Body of pancreas (tissue), 4 donors: Measurements from ENCODE around the gene GLIPR2. TPM values are rescaled to one million over a fixed set of nuclear protein-coding genes. Genes with fewer than 3 reads are reported as not detected.

Experiments used
- ATAC-seq: fragments of 150-250 bp; one replicate; pipeline ENCODE4 v1.9.1; 2016
- DNase-seq, 4 donors: peaks; one replicate each; pipeline ENCODE4 v3.0.0-alpha.2; 2019
- H3K27ac ChIP-seq, 4 donors: fragments of 200-600 bp; sonication (generic); 1 replicate in 3 of 4; 2 replicates in 1 of 4; pipeline versions ENCODE4 v1.5.1 to v1.6.1; 2016 to 2019; ENCODE audit warnings: mild to moderate bottlenecking in 1 of 4, mixed read lengths in 1 of 4, moderate library complexity in 1 of 4
- H3K27me3 ChIP-seq, 2 donors: fragments of 200-600 bp; sonication (generic); one replicate each; pipeline ENCODE4 v1.6.0; 2016; ENCODE audit warnings: mild to moderate bottlenecking in 1 of 2
- H3K36me3 ChIP-seq, 2 donors: fragments of 200-600 bp; sonication (generic); replicated peaks in 1 of 2; 2 replicates each; pipeline ENCODE4 v1.5.1; 2016; ENCODE audit warnings: low read depth in 2 of 2; ENCODE audit not compliant: insufficient read depth in 1 of 2
- H3K4me1 ChIP-seq: fragments of 200-600 bp; sonication (generic); one replicate; pipeline ENCODE4 v1.6.0; 2016
- H3K4me3 ChIP-seq, 2 donors: fragments of 200-600 bp; sonication (generic); 1 replicate in 1 of 2; 2 replicates in 1 of 2; pipeline ENCODE4 v1.5.1; 2016 to 2019
- H3K9me3 ChIP-seq, 3 donors: fragments of 200-600 bp; sonication (generic); 1 replicate in 2 of 3; 2 replicates in 1 of 3; pipeline ENCODE4 v1.5.1; 2016
- CTCF ChIP-seq, 7 experiments: fragments of 450-650 bp in 4 of 7; fragments of 200-600 bp in 3 of 7; sonication (generic) in 3 of 7; IDR thresholded peaks; one replicate each; pipeline ENCODE4 v1.5.1; 2016 to 2019; ENCODE audit warnings: antibody characterized with exemption in 7 of 7
- POLR2A ChIP-seq, 3 donors: fragments of 450-650 bp; IDR thresholded peaks; one replicate each; pipeline ENCODE4 v1.6.1; 2016; ENCODE audit warnings: antibody characterized with exemption in 3 of 3, mild to moderate bottlenecking in 2 of 3
- WGBS, 2 donors: methylation state at CpG; one replicate each; pipeline ENCODE4 v1.1.5; 2017; 5-methylcytosine and 5-hydroxymethylcytosine counted together
- intact Hi-C: fragments of 100-400 bp; cut with DNase I; formaldehyde crosslinking; loops from one replicate; pipeline ENCODE4 v1.15.1; 2023
- total RNA-seq, 2 donors: library from RNA; depleted of rRNA; stranded (reverse); fragments of >200 nt; gene quantifications; one replicate each; pipeline ENCODE4 v1.1.0, GENCODE V29; 2016

GLIPR2 gene
- total RNA-seq, 2 donors from 2014 or later: 1.6 to 4.4 TPM

DNA sequence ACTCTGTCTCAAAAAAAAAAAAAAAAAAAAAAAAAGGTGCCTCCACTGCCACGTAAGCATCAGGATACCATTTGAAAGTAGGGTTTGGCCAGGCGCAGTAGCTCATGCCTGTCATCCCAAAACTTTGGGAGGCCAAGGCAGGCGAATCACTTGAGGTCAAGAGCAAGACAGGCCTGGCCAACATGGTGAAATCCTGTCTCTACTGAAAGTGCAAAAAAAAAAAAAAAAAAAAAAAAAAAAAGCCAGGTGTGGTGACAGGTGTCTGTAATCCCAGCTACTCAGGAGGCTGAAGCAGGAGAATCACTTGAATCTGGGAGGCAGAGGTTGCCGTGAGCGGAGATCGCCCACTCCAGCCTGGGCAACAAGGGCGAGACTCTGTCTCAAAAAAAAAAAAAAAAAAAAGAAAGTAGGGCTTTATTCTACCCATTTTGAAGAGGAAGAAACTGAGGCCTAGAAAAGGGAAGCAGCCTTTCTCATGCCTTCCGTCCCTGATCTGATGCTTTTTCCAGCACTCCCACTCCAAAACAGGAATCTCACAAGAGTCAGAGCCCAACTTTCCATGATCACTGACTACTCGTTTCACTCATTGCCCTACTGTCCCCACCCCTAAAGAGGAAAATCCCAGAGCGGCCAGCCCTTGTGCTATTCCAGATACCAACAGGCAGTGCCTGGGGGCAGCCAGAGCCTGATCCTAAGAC lies 16.4 kb downstream of the GLIPR2 start:
- no peaks in the 10 kb centered on the region for H3K27me3 ChIP-seq
- no peaks in the 10 kb centered on the region for H3K9me3 ChIP-seq
- no peak for ATAC-seq
- intact Hi-C loops: no loop called here
- no peaks in the 10 kb centered on the region for H3K4me1 ChIP-seq
- DNase-seq: no peak
- no peak overlapping the region for H3K4me3 ChIP-seq
- H3K27ac ChIP-seq: no peak overlapping the region
- TF ChIP-seq POLR2A (IDR thresholded peaks at IDR 0.05) (no peak), CTCF (IDR thresholded peaks at IDR 0.05) (no peak)
- WGBS, 2 donors: 89 to 91% methylated on average over 10 of the region's 10 CpGs
- H3K36me3 ChIP-seq: no peaks in the 10 kb centered on the region

DNA sequence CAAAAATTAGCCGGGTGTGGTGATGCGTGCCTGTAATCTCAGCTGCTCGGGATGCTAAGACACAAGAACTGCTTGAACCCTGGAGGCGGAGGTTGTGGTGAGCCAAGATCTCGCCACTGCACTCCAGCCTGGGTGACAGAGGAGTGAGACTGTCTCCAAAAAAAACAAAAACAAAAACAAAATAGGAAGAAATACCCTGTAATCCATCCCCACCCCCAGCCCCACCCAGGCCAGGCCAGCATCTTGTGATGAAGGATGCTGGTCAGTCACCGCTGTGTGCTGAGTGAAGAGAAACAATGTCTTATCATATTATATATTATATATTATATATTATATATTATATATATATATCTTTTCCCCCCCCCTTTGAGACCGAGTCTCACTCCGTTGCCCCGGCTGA lies 17.2 kb downstream of the GLIPR2 start:
- Histone ChIP-seq H3K36me3 (no peaks in the 10 kb centered on the region), H3K9me3 (no peaks in the 10 kb centered on the region), H3K27me3 (no peaks in the 10 kb centered on the region), H3K27ac (peak overlapping the region in 1 of 4 donors; percentile 15), H3K4me1 (no peaks in the 10 kb centered on the region), H3K4me3 (no peak overlapping the region)
- TF ChIP-seq POLR2A (IDR thresholded peaks at IDR 0.05) (no peak), CTCF (IDR thresholded peaks at IDR 0.05) (no peak)
- intact Hi-C loops: no loop called here
- no peak for ATAC-seq
- no peak for DNase-seq
- 69 to 78% methylated on average over 9 of the region's 9 CpGs for WGBS, 2 donors

- Histone ChIP-seq H3K27ac (peak overlapping the region in 2 of 4 donors; percentile 15 to 44), H3K4me3 (no peak overlapping the region), H3K27me3 (no peaks in the 10 kb centered on the region), H3K36me3 (no peaks in the 10 kb centered on the region), H3K4me1 (no peaks in the 10 kb centered on the region), H3K9me3 (no peaks in the 10 kb centered on the region)
- WGBS, 2 donors: 51 to 52% methylated on average over 11 of the region's 11 CpGs
- no peak for ATAC-seq
- DNase-seq: peak in 2 of 4 donors; percentile 23 to 45
- intact Hi-C loops: no loop called here
- TF ChIP-seq POLR2A (IDR thresholded peaks at IDR 0.05) (no peak), CTCF (IDR thresholded peaks at IDR 0.05) (no peak)
Observed at GRCh38 chr9:36154331-36154952, 17.9 kb downstream of the GLIPR2 start.

DNA sequence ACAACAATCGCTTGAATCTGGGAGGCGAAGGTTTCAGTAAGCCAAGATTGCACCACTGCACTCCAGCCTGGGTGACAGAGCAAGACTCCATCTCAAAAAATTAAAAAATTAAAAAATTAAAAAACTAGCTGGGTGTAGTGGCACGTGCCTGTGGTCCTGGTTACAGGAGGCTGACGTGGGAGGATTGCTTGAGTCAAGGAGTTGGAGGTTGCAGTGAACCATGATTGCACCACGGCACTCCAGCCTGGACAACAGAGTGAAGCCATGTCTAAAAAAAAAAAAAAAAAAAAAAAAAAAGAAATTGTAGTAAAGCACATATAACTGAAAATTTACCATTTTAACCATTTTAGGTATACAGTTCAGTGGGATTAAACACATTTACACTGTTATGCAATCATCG lies 19.6 kb downstream of the GLIPR2 start:
- Histone ChIP-seq H3K36me3 (no peaks in the 10 kb centered on the region), H3K27me3 (no peaks in the 10 kb centered on the region), H3K4me1 (no peaks in the 10 kb centered on the region), H3K9me3 (no peaks in the 10 kb centered on the region), H3K27ac (no peak overlapping the region), H3K4me3 (no peak overlapping the region)
- WGBS, 2 donors: 93 to 94% methylated on average over 6 of the region's 6 CpGs
- no peak for TF ChIP-seq CTCF (IDR thresholded peaks at IDR 0.05)
- no peak for TF ChIP-seq POLR2A (IDR thresholded peaks at IDR 0.05)
- intact Hi-C loops: no loop called here
- ATAC-seq (no peak), DNase-seq (no peak)

- DNase-seq (no peak), ATAC-seq (peak; percentile 39)
- Histone ChIP-seq H3K36me3 (no peaks in the 10 kb centered on the region), H3K9me3 (no peaks in the 10 kb centered on the region), H3K4me1 (peaks cover 1% of the 10 kb centered on the region), H3K27ac (no peak overlapping the region), H3K4me3 (no peak overlapping the region), H3K27me3 (no peaks in the 10 kb centered on the region)
- TF ChIP-seq POLR2A (IDR thresholded peaks at IDR 0.05): no peak
- no peak for TF ChIP-seq CTCF (IDR thresholded peaks at IDR 0.05)
- intact Hi-C loops: no loop called here
- 80 to 86% methylated on average over 2 of the region's 2 CpGs for WGBS, 2 donors
Observed at GRCh38 chr9:36158122-36158521, 21.6 kb downstream of the GLIPR2 start.
